Calu3 (cell line): ENCODE results near the gene ATPAF1. TPM values are rescaled to one million over a fixed set of nuclear protein-coding genes. Genes with fewer than 3 reads are reported as not detected.

Experiments
- BruUV-seq: library from RNA; stranded (reverse); fragments of 400-500 nt; replicated peaks from 2 replicates; lab custom pipeline; 2021; lab: Mats Ljungman, UMichigan
- CTCF ChIA-PET: fragments of 300-600 bp; sonication (Branson Sonifier 250); formaldehyde crosslinking; loops from one replicate; lab custom pipeline; 2022; ENCODE audit warnings: antibody characterized with exemption; lab: Charles Lee
- DNase-seq: peaks from one replicate; pipeline ENCODE4 v3.0.0; 2022
- H3K27ac Mint-ChIP-seq: one replicate; pipeline ENCODE4 v1.8.0; 2022; ENCODE audit warnings: mixed read lengths; ENCODE audit not compliant: unreplicated experiment
- H3K27me3 Mint-ChIP-seq: one replicate; pipeline ENCODE4 v1.8.0; 2022; ENCODE audit warnings: mixed read lengths; ENCODE audit not compliant: unreplicated experiment
- H3K36me3 Mint-ChIP-seq: one replicate; pipeline ENCODE4 v1.8.0; 2022; ENCODE audit warnings: mild to moderate bottlenecking, moderate library complexity, mixed read lengths; ENCODE audit not compliant: insufficient read depth, unreplicated experiment
- H3K4me1 Mint-ChIP-seq: one replicate; pipeline ENCODE4 v1.8.0; 2022; ENCODE audit warnings: mild to moderate bottlenecking, low read depth, mixed read lengths; ENCODE audit not compliant: unreplicated experiment
- H3K4me3 Mint-ChIP-seq: one replicate; pipeline ENCODE4 v1.8.0; 2022; ENCODE audit warnings: mild to moderate bottlenecking, low read depth, moderate library complexity, mixed read lengths; ENCODE audit not compliant: unreplicated experiment
- H3K9me3 Mint-ChIP-seq: one replicate; pipeline ENCODE4 v1.8.0; 2022; ENCODE audit warnings: low read depth, mixed read lengths; ENCODE audit not compliant: unreplicated experiment
- intact Hi-C: fragments of 100-400 bp; cut with micrococcal nuclease; formaldehyde crosslinking; loops from one replicate; pipeline ENCODE4 v1.10.0; 2022; ENCODE audit not compliant: unreplicated experiment
- total RNA-seq: library from RNA; stranded (reverse); gene quantifications from 2 replicates; pipeline ENCODE4 v1.2.3, GENCODE V29; 2022
- TF ChIP-seq, protein P1 (sequence below): fragments of 200-600 bp; IDR thresholded peaks from one replicate; pipeline ENCODE4 v1.8.0; 2022; ENCODE audit warnings: antibody characterized with exemption; ENCODE audit not compliant: unreplicated experiment

Gene ATPAF1
- total RNA-seq, 1 experiment from 2014 or later: 34.5 TPM

DNA sequence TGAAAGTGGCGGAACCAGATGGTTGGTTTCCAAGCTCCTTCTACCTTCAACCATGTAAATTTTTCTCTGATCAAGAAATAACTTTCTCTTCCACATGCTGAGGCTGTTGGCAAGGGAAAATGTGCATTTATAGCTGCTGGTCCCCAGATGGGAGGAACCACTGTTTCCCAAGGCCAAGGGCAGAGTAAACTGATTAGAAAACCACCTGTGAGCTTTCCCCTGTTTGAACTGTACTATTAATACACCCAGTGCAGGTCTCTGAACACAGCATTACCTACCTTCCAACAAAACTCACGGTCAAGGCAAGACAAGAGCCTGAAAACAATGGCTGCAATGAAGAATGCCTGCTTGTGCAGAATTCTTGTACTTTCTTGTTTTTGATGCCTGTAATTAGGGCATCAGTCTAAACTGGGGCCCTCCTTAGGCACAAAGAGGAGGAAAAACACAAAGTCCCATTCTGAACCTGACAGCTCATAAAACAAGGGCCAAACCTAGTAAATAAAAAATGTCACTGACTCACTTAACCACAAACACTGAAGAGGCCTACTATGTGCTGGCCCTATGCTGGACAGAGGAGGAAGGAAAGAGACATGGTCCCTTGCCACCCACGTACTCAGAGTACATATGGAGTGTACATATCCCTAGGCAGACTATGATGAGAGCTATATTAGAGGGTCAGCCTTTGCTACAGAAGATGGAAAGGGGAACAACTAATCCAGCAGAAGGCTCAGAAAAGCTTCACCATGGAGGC lies 66.7 kb downstream of the ATPAF1 start:
- TF ChIP-seq, protein P1, sequence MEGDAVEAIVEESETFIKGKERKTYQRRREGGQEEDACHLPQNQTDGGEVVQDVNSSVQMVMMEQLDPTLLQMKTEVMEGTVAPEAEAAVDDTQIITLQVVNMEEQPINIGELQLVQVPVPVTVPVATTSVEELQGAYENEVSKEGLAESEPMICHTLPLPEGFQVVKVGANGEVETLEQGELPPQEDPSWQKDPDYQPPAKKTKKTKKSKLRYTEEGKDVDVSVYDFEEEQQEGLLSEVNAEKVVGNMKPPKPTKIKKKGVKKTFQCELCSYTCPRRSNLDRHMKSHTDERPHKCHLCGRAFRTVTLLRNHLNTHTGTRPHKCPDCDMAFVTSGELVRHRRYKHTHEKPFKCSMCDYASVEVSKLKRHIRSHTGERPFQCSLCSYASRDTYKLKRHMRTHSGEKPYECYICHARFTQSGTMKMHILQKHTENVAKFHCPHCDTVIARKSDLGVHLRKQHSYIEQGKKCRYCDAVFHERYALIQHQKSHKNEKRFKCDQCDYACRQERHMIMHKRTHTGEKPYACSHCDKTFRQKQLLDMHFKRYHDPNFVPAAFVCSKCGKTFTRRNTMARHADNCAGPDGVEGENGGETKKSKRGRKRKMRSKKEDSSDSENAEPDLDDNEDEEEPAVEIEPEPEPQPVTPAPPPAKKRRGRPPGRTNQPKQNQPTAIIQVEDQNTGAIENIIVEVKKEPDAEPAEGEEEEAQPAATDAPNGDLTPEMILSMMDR: no peak
- CTCF ChIA-PET: no interaction called here
- intact Hi-C loops: no loop called here
- H3K9me3 Mint-ChIP-seq: no peaks in the 10 kb centered on the region
- no peak overlapping the region for H3K4me3 Mint-ChIP-seq
- no peak for DNase-seq
- H3K27me3 Mint-ChIP-seq: no peaks in the 10 kb centered on the region
- no peak overlapping the region for H3K27ac Mint-ChIP-seq
- H3K36me3 Mint-ChIP-seq: peaks cover 26% of the 10 kb centered on the region
- peaks cover 18% of the 10 kb centered on the region for H3K4me1 Mint-ChIP-seq
- no TSS peak for BruUV-seq

DNA sequence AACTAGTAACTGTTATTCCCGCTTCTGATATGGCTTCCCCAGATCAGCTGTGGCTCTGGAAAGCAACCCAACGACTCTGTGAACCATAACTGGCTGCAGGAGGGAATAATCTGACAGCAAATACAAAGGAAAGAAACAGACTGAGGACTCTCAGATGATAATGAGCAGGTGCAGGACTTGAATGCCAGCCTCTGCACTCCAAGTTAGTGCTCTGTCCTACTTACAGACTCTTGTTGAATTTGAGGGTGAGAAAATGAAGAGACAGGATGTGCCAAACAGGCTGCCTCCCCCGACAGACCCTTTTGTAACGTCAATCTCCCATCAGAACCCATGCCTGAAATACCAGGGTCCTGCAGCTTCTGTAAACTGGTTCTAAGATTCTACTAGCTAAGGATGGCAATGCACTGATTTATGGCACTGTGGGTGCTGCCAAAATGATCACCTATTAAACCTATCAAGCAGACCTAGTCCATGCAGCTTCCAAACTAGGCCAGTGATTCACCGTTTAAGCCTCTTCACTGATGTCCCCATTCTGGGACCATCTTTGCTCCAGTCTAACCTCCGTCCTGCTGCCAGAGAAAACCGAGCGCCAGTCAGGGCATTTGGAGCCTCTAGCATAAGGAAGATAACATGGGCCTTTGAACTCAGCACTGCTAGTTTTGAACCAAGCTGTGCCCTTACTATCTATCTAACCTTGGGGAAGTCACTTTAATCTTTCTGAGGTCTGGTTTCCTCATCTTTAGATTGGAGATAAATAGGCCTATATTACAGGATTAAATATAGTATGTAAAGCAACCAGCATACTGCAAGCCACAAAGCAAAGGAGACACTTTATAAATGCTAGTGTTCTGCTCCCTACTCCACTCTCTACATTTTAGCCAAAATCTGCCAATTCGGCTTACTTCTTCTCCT lies 68.8 kb downstream of the ATPAF1 start:
- intact Hi-C loops: no loop called here
- Mint-ChIP-seq H3K27me3 (no peaks in the 10 kb centered on the region), H3K4me1 (peaks cover 18% of the 10 kb centered on the region), H3K27ac (no peak overlapping the region), H3K4me3 (no peak overlapping the region), H3K9me3 (no peaks in the 10 kb centered on the region), H3K36me3 (peaks cover 19% of the 10 kb centered on the region)
- TF ChIP-seq, protein P1: no peak
- no TSS peak for BruUV-seq
- CTCF ChIA-PET: no interaction called here
- no peak for DNase-seq

DNA sequence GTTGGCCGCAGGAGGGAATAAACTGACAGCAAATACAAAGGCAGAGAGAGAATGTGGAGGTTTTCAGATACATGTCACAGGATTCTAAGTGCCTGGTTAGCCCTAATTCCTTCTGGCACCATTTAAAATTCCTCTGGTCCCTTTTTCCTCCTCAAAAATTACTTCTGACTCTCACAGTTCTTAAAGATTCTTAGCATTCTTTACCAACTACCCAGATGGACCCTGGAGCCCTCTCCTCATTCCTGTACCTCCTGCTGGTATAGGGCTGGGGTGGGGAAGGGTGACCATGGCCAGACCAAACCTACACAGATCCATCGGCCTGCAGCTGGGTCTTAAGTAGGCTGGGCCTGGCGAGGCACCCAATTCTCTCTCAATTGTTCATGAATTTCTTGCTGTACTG lies 71.3 kb downstream of the ATPAF1 start:
- Mint-ChIP-seq H3K4me1 (peaks cover 15% of the 10 kb centered on the region), H3K4me3 (no peak overlapping the region), H3K27ac (no peak overlapping the region), H3K9me3 (no peaks in the 10 kb centered on the region), H3K36me3 (peaks cover 13% of the 10 kb centered on the region), H3K27me3 (no peaks in the 10 kb centered on the region)
- DNase-seq: no peak
- BruUV-seq: no TSS peak
- TF ChIP-seq, protein P1: no peak
- intact Hi-C loops: no loop called here
- CTCF ChIA-PET: interaction anchor here (0.7 kb wide), 1 partner anchor 41 kb away, joined by 5 read pairs; no protein-coding TSS in a partner anchor

DNA sequence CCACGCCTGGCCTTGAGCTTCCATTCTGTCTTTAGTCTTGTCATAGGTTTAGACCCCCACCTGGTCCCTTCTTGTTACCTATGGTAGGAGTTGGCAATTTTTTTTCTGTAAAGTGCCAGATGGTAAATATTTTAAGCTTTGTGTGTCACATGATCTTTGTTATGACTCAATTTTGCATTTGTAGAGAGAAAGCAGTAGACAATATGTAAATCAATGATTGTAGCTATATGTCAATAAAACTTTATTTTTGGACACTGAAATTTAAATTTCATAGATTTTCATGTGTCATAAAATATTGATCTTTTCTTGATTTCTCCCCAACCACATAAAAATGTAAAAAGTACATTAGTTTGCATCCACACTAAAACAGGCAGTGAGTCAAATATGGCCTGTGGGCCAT lies 72.1 kb downstream of the ATPAF1 start:
- Mint-ChIP-seq H3K4me1 (peaks cover 10% of the 10 kb centered on the region), H3K27me3 (no peaks in the 10 kb centered on the region), H3K36me3 (peaks cover 9% of the 10 kb centered on the region), H3K27ac (no peak overlapping the region), H3K4me3 (no peak overlapping the region), H3K9me3 (no peaks in the 10 kb centered on the region)
- TF ChIP-seq, protein P1: no peak
- intact Hi-C loops: no loop called here
- no TSS peak for BruUV-seq
- CTCF ChIA-PET: no interaction called here
- DNase-seq: no peak
